Stimulated activated CD8-positive, alpha-beta memory T cell treated with anti-CD3 and anti-CD28 coated beads, Interleukin-12 subunit alpha, Interleukin-12 subunit beta, amount 100 ng/mL, for 24 hours (primary cell): ENCODE measurements around the gene RRP7A.
"Not testable (repeated sequence)": the region's sequence is repeated elsewhere in the genome, so short reads cannot be mapped to it uniquely, and the experiment has no call there.

Source experiments
- DNase-seq: peaks from one replicate; pipeline ENCODE4 v3.0.0-alpha.2; 2020; ENCODE audit errors: extremely low read depth

RRP7A gene, protein sequence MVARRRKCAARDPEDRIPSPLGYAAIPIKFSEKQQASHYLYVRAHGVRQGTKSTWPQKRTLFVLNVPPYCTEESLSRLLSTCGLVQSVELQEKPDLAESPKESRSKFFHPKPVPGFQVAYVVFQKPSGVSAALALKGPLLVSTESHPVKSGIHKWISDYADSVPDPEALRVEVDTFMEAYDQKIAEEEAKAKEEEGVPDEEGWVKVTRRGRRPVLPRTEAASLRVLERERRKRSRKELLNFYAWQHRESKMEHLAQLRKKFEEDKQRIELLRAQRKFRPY

DNA sequence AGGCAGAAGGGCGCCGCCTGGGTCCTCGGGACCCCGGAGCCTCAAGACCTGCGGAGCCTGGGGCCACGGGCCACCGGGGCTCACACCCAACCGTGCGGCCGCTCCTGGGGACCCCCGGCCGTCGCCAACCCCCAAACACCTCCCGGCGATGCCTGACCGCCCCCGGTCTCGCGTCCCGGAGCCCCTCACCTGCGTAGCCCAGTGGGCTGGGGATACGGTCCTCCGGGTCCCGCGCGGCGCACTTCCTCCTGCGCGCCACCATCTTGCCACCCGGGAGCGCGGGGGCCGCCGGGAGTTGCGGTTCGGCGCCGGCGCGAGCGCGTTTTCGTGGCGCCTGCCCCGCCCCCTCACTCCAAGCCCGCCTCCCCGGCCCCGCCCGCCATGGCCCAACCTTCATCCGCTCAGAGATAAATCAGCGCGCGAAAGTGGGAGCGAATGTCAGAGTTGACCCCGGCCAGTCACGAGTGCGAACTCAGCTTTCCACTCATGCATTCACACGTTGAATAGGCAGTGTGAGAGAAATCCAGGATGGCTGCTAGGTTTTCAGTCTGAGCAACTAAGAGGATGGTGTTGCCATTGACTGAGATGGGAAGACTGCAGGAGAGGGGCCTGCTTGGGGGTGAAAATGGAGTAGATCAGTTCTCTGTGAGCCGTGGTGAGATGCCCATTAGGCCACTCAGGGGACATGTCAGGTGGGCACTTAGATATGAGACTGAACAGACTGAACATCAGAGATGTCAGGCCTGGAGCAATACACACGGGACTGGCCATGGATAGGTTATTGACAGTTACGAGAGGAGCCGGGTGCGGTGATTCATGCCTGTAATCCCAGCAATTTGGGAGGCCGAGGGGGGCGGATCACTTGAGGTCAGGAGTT is at the start of gene RRP7A:
TSS of gene RRP7A (minus strand) at position 272 of the 877 bp plus-strand sequence. CDS start at position 262, 10 bp downstream.
- peak; percentile 68 for DNase-seq

GRCh38 chr22:42567950-42568349 is 48.4 kb upstream of the RRP7A start:
- DNase-seq = not testable (repeated sequence)

GRCh38 chr22:42565956-42566355 is 46.4 kb upstream of the RRP7A start:
- DNase-seq = no peak

DNA sequence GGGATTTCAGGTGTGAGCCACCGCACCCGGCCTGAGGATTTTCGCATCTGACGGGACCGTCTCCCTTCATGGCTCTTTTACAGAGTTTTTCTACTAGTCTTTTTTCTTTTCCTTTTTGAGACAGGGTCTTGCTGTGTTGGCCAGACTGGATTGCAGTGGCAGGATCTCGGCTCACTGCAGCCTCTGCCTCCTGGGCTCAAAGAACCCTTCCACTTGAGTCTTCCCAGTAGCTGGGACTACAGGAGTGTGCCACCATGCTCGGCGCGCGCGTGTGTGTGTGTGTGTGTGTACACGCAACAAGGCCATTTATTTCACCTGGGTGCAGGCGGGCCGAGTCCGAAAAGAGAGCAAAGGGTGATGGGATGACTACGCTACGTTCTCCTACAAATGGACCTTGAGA is 45.1 kb upstream of the RRP7A start:
- no peak for DNase-seq

GRCh38 chr22:42563943-42564342 is 44.3 kb upstream of the RRP7A start:
- DNase-seq = not testable (repeated sequence)

DNA sequence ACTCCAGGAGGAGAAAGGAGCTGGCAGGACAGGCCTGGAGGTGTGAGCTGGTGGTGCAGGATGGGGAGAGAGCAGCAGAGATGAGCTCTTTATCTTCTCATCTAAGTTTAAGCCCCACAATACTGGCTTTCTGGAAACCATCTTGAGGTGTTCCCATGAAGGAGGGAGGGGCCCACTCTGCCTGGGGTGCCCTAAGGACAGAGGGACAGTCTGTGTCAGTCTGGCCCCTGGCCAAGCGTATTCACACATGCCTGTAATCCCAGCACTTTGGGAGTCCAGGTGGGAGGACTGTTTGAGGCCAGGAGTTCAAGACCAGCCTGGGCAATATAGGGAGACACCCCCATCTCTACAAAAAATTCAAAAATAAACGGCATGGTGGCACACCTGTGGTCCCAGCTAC is 43.1 kb upstream of the RRP7A start:
- DNase-seq = no peak

- DNase-seq = no peak
Measured at GRCh38 chr22:42562279-42562678, 42.7 kb upstream of the RRP7A start.

- no peak for DNase-seq
Measured at GRCh38 chr22:42561856-42562255, 42.3 kb upstream of the RRP7A start.

DNA sequence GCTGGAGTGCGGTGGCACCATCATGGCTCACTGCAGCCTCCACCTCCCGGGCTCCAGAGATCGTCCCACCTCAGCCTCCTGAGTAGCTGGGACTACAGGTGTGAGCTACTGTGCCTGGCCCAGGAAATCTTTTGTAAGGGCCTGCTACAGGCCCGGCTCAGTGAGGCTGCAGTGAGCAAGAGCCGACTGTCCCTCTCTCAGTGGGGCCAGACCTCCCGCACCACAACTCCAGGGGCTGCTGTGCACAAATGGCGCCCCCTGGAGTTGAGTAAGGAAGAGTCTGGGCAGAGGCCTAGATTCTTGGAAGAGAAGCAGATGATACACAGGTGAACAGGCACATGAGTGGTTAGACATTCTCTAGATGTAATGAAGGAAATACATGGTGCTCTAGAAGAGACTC is 41.2 kb upstream of the RRP7A start:
- DNase-seq = no peak

DNA sequence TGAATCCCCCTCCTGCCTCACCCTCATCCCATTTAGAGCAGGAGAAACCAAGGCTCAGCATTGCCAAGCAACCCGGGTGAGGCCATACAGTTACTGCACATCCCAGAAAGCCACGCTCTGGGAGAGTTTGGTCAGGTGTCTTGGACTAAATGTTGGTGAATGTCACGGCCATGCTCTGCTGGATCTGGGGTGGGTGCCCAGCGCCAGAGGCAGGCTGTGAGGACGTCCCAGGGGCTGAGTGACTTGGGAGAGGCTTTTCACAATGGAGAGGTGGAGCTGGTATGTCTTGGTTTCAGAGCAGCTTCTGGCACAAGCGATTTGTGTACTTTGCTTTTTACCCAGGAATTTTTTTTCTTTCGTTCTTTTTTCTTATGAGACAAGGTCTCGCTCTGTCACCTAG is 40.8 kb upstream of the RRP7A start:
- DNase-seq = no peak

DNA sequence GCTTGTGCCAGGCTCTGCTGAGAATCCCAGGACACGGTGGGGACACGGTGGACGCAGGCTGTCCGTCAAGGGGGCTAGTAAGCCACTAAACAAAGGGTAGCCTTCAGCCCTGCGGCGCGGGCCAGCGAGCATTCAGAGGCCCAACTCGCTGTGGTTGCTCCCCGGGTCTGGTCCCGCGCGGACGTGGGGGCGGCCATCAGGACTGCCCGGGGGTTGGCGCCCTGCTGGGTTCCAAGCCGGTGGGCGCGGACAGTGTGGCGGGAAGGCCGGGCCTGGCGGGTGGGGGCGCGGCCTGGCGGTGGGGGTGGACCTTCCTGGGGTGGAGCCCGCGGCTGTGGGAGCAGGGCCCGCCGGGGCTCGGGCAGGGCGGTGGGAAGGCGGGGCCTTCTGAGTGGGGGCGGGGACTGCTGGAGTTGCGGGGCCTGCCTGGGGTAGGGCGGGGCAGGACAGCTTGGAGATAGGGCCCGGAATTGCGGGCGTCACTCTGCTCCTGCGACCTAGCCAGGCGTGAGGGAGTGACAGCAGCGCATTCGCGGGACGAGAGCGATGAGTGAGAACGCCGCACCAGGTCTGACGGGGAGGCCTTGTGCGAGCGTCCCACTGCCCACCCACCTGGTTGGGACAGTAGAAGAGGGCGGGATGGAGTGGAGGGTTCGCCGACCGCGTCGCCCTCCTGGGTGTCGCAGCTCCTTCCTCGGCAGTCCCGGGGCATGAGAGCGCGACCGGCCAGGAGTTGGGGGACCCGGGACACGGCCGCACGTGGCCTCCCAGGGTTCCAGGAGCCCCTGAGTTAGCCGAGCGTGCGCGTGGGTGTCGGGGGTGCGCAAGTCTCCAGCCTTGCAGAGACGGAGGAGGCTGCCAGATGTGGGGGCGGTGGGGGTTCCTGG is 34.1 kb upstream of the RRP7A start, which contains the start of gene SERHL2:
TSS of gene SERHL2 (plus strand) at position 482 of the 887 bp plus-strand sequence. CDS start at position 547, 65 bp downstream.
- DNase-seq = peak; percentile 65

DNA sequence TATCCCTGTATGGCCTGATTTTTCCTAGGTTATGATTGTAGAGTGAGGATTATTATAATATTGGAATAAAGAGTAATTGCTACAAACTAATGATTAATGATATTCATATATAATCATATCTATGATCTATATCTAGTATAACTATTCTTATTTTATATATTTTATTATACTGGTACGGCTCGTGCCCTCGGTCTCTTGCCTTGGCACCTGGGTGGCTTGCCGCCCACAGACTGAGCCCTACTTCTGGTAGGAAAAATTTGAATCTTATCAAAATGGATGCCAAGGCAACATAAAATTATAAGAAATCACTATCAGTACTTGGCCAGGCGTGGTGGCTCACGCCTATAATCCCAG is 32.7 kb upstream of the RRP7A start:
- not testable (repeated sequence) for DNase-seq

DNA sequence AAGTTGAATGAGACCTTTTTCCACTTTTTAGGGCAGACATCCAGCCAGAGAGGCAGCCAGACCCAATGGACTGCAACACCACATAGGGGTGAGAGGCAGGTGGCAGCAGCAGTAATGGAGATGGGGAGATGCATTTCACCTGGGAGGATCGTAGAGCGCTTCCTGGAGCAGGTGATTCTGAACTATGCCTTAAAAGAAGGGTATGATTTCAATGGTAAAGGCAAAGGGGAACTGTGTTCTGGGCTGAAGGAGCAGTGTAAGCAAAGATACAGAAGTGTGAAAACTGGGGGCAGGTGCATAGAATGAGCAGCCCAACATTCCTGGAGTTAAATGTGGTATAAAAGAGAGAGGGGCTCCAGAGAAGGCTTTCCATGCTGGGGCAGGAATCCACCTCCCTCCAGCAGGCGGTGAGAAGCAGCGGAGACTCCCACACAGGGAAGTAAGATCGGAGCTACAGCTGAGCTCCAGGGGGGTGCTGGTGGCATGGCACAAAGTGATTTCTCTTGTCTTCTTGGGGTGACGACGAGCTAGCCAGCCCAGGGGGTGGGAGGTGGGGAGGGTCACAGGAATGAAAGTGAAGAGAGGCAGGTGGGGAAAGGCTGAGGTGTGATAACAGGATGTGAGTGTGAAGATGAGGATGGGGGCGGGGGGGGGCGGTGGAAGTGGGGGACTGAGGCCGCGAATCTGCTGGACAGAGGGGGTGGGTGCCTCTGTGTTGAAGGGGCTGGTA is 29.9 kb upstream of the RRP7A start:
- no peak for DNase-seq

GRCh38 chr22:42548597-42549330 is 29.2 kb upstream of the RRP7A start:
- DNase-seq = no peak

DNA sequence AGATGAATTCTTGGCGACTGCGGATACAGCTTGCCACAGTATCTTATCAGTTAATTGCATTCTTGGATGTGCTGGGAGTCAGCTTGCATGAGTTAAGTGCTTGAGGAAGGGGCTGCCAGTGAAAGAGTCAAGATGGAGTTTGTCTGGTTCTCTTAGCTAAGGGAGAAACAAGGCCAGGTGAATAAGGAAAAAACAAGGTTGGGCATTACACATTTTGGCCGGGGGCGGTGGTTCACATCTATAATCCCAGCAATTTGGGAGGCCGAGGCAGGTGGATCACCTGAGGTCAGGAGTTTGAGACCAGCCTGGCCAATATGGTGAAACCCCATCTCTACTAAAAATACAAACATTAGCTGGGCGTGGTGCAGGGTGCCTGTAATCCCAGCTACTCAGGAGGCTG is 28.5 kb upstream of the RRP7A start:
- not testable (repeated sequence) for DNase-seq

DNA sequence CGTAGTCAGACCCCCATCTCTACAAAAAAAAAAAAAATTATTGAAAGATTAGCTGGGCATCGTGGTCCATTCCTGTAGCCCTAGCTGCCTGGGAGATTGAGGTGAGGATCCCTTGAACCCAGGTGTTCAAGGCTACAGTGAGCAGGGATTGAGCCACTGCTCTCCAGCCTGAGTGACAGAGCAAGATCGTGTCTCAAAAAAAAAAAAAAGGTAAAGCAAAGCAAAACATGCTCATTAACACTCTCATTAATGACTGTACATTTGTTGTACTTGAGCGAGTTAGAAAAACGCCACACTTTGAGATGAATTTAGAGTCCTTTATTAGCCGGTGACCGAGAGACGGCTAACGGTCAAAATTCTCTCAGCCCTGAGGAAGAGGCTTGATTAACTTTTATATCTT is 28.0 kb upstream of the RRP7A start:
- no peak for DNase-seq

DNA sequence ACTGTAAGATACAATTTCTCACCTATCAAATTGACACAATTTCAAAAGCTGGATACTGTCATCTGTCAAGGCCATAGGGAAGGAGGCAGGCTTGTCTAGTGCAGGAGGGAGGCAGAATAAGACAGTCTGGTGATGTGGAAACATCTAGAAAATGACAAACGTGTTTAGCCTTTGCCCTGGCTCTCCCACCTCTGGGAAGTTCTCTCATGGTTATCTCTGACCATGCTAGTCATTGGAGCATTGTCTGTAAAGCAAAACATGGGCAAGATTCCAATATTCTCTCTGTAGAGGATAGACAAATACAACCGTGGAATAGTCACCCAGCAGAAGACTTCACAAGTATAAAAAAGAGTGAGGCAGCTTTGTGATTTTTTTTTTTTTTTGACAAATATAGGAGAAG is 25.1 kb upstream of the RRP7A start:
- DNase-seq = no peak

DNA sequence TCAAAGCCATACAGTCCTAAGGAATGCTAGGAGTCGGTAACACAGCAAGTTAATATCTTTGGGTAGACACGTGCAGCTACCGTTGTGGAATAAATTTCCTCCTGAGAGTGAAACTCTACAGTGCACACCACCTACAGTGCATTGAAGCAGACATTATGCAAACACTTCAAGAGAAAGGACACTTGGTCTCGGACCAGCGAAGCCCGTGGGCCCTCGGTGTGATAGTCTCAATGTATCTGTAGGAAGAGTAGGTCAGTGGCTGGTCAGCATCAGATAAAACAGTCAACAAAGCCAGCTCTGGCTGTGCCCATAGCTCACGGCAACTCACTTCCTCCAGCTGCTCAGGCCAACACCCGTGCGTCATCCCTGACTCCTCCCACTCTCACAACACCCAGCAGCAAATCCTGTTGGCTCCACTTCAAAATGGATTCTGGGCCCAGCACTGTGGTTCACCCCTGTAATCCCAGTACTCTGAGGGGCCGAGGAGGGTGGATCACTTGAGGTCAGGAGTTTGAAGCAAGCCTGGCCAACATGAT is 19.7 kb upstream of the RRP7A start:
- DNase-seq = not testable (repeated sequence)

DNA sequence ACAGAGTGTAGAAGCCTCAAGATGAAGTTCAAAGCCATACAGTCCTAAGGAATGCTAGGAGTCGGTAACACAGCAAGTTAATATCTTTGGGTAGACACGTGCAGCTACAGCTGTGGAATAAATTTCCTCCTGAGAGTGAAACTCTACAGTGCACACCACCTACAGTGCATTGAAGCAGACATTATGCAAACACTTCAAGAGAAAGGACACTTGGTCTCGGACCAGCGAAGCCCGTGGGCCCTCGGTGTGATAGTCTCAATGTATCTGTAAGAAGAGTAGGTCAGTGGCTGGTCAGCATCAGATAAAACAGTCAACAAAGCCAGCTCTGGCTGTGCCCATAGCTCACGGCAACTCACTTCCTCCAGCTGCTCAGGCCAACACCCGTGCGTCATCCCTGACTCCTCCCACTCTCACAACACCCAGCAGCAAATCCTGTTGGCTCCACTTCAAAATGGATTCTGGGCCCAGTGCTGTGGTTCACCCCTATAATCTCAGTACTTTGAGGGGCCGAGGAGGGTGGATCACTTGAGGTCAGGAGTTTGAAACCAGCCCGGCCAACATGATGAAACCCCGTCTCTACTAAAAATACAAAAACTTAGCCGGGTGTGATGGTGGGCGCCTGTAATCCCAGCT is 17.7 kb upstream of the RRP7A start:
- DNase-seq = not testable (repeated sequence)

DNA sequence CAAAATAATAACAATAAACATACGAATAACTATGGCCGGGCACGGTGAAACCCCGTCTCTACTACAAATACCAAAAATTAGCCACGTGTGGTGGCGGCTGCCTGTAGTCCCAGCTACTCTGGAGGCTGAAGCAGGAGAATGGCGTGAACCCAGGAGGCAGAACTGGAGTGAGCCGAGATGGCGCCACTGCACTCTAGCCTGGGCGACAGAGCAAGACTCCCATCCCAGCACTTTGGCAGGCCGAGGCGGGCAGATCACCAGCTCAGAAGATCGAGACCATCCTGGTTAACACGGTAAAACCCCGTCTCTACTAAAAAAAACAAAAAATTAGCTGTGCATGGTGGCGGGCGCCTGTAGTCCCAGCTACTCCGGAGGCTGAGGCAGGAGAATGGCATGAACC is 17.0 kb upstream of the RRP7A start:
- DNase-seq = not testable (repeated sequence)
